KMS-11 (cell line): ENCODE results near the gene FERMT1.

ENCODE experiments used
- H2AFZ ChIP-seq: fragments of 200-600 bp; sonication (generic); 2 replicates; pipeline ENCODE4 v1.6.1; 2016; ENCODE audit warnings: antibody characterized with exemption, mixed run types, low read depth
- H3K27ac ChIP-seq: fragments of 200-600 bp; sonication (generic); 2 replicates; pipeline ENCODE4 v1.6.1; 2016; ENCODE audit warnings: mild to moderate bottlenecking, mixed run types
- H3K27me3 ChIP-seq: fragments of 200-600 bp; sonication (generic); 2 replicates; pipeline ENCODE4 v1.6.1; 2017; ENCODE audit warnings: mild to moderate bottlenecking, low read depth, mixed run types, moderate library complexity; ENCODE audit not compliant: insufficient read depth
- H3K36me3 ChIP-seq: fragments of 200-600 bp; sonication (generic); 2 replicates; pipeline ENCODE4 v1.6.1; 2017; ENCODE audit warnings: mild to moderate bottlenecking, mixed run types; ENCODE audit not compliant: insufficient read depth
- H3K4me1 ChIP-seq: fragments of 200-600 bp; sonication (generic); 2 replicates; pipeline ENCODE4 v1.6.1; 2016; ENCODE audit warnings: mild to moderate bottlenecking, low read depth, mixed run types; ENCODE audit not compliant: poor library complexity, severe bottlenecking
- H3K4me2 ChIP-seq: fragments of 200-600 bp; sonication (generic); 2 replicates; pipeline ENCODE4 v1.7.0; 2016; ENCODE audit warnings: mild to moderate bottlenecking, mixed run types
- H3K4me3 ChIP-seq: fragments of 200-600 bp; sonication (generic); IDR thresholded peaks from 2 replicates; pipeline ENCODE4 v1.6.1; 2017; ENCODE audit warnings: low read depth, low read length, mixed read lengths; ENCODE audit not compliant: insufficient read depth
- H3K79me2 ChIP-seq: fragments of 200-600 bp; sonication (generic); 2 replicates; pipeline ENCODE4 v1.6.1; 2016; ENCODE audit warnings: low read depth, mixed run types; ENCODE audit not compliant: insufficient read depth
- H3K9ac ChIP-seq: fragments of 200-600 bp; sonication (generic); 2 replicates; pipeline ENCODE4 v1.6.1; 2016; ENCODE audit warnings: mild to moderate bottlenecking, mixed run types
- H4K20me1 ChIP-seq: fragments of 200-600 bp; sonication (generic); 2 replicates; pipeline ENCODE4 v1.6.1; 2016; ENCODE audit warnings: mild to moderate bottlenecking, mixed run types; ENCODE audit not compliant: insufficient read depth
- CTCF ChIP-seq: fragments of 200-600 bp; sonication (generic); conservative IDR thresholded peaks from 2 replicates; pipeline ENCODE4 v1.6.1; 2017; ENCODE audit warnings: low read depth, mild to moderate bottlenecking, antibody characterized with exemption, low read length, moderate library complexity, mixed read lengths

The FERMT1 gene

GRCh38 chr20:6030453-6031080 lies 92.3 kb downstream of the FERMT1 start:
- Histone ChIP-seq H3K4me1 (peaks cover 25% of the 10 kb centered on the region), H3K36me3 (no peaks in the 10 kb centered on the region; the same call in 1 of the 2 replicates), H4K20me1 (no peaks in the 10 kb centered on the region), H3K27ac (no peak overlapping the region), H3K9ac (no peak overlapping the region), H3K4me3 (no peak overlapping the region), H3K27me3 (no peaks in the 10 kb centered on the region), H3K79me2 (no peaks in the 10 kb centered on the region), H3K4me2 (no peak overlapping the region), H2AFZ (no peak overlapping the region)
- no peak for TF ChIP-seq CTCF

- TF ChIP-seq CTCF, result no peak
- Histone ChIP-seq H3K36me3 (no peaks in the 10 kb centered on the region; the same call in 1 of the 2 replicates), H3K4me3 (no peak overlapping the region), H3K27me3 (no peaks in the 10 kb centered on the region), H3K27ac (no peak overlapping the region), H3K9ac (no peak overlapping the region), H3K4me1 (peaks cover 23% of the 10 kb centered on the region), H4K20me1 (no peaks in the 10 kb centered on the region), H3K4me2 (no peak overlapping the region), H2AFZ (no peak overlapping the region), H3K79me2 (no peaks in the 10 kb centered on the region)
Observed at GRCh38 chr20:6029538-6029937, 93.3 kb downstream of the FERMT1 start.

GRCh38 chr20:6028818-6029217 lies 94.0 kb downstream of the FERMT1 start:
- peaks cover 3% of the 10 kb centered on the region; the same call in 1 of the 2 replicates for H3K36me3 ChIP-seq
- TF ChIP-seq CTCF, result no peak
- no peaks in the 10 kb centered on the region for H3K79me2 ChIP-seq

GRCh38 chr20:6026051-6026450 lies 96.8 kb downstream of the FERMT1 start:
- Histone ChIP-seq H3K4me1 (peaks cover 17% of the 10 kb centered on the region), H2AFZ (no peak overlapping the region), H3K27me3 (no peaks in the 10 kb centered on the region), H3K4me3 (no peak overlapping the region), H4K20me1 (no peaks in the 10 kb centered on the region), H3K36me3 (peaks cover 11% of the 10 kb centered on the region; the same call in 1 of the 2 replicates), H3K9ac (no peak overlapping the region), H3K27ac (no peak overlapping the region), H3K4me2 (no peak overlapping the region), H3K79me2 (0 out of 2 replicates have a peak, but pooled peaks cover 4% of the 10 kb centered on the region)
- TF ChIP-seq CTCF, result no peak

More at GRCh38 chr20:6028818-6029217, 94.0 kb downstream of the FERMT1 start:
- Histone ChIP-seq H3K4me3 (no peak overlapping the region), H3K9ac (no peak overlapping the region), H3K4me2 (no peak overlapping the region), H3K4me1 (peaks cover 16% of the 10 kb centered on the region), H4K20me1 (no peaks in the 10 kb centered on the region), H3K27ac (no peak overlapping the region), H2AFZ (no peak overlapping the region), H3K27me3 (no peaks in the 10 kb centered on the region)
